Renal cortex interstitium (tissue), 11 donors: Measurements from ENCODE around the gene USP3. TPM values are rescaled to one million over a fixed set of nuclear protein-coding genes. Genes with fewer than 3 reads are reported as not detected.
"Not testable (repeated sequence)": the region's sequence is repeated elsewhere in the genome, so short reads cannot be mapped to it uniquely, and the experiment has no call there.

Source experiments
- DNase-seq, 11 donors: peaks; one replicate each; pipeline ENCODE4 v3.0.0-alpha.2; 2013; ENCODE audit warnings: low read depth in 9 of 11, low spot score in 4 of 11; ENCODE audit errors: extremely low read depth in 1 of 11
- polyA plus RNA-seq, 3 donors: library from polyadenylated mRNA; unstranded; fragments of 120-200 nt; gene quantifications; one replicate each; pipeline ENCODE4 v1.2.1, GENCODE V29; 2013; ENCODE audit not compliant: insufficient read length in 3 of 3

Gene USP3
- polyA plus RNA-seq, 3 donors: 35.3 to 44.2 (median 39.3) TPM

DNA sequence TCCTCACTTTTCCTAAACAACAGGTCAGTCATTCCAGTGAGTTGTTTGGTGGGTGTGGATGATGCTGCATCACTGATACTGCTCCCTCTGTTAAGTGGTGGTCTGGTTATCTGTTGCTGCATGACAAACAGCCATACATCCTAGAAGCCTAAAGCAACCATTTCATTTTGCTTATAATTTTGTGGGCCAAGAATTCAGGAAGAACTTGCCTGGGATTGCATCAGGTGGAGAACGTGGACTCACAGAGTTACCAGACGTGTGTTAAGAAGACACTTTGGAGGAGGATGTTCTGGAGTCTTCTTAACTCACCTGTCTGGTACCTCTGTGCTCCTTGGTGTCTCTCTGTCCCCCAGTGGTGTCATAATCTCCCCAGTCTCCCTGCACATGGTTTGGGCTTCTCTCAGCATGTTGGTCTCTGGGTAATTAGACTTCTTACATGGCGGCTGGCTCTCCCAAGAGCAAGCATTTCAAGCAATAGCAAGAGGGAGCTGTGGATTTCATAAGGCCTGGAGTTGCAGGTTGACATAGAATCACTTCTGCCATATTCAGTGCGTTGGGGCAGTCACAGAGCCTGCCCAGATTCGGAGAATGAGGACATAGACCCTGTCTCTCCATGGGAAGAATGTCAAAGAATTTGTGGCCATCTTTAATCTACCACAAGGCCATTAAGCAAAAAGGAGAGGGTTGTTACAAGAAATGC lies 20.1 kb downstream of the USP3 start:
- DNase-seq: no peak

DNA sequence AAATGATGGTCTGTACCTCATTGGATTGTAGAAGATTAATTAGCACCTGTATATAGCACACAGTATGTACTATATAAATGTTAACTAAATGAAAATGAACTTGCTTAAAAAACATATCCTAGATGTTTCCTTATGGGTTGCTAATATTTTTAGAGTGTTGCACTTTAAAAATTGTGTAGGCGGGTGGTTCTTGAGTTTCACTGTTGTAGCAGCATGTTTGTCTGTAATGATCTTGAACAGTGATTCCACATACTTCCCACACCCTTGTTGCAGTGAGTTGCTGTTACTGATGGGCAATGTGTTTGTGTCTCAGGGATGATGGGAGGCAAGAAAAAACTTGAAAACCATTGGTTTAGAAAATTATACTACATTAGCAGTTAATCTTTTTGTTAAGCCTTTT lies 22.0 kb downstream of the USP3 start:
- no peak for DNase-seq

DNA sequence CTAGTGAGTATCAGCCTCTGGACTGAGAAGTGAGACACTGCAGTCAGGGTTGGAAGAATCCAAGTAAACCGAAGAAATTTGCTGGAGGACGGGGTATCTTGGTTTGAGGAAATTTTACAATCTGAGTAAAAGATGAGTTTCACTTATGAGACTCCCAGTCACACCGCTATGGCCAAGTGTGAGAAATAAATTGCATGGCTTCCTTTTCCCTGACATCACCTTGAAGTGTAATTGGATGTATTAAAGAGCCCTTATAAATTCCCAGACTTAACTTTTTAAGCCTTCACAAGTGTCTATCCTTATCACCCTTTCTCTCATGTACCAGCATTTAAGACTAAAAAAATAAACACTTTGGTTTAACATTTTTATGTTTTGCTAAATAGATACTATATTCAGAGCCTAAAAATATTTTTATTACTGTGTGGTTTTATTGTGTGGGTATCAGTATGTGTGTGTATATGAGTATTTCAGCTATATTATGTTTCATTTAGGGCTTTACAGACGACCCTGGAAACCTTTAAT lies 23.8 kb downstream of the USP3 start:
- DNase-seq: no peak

DNA sequence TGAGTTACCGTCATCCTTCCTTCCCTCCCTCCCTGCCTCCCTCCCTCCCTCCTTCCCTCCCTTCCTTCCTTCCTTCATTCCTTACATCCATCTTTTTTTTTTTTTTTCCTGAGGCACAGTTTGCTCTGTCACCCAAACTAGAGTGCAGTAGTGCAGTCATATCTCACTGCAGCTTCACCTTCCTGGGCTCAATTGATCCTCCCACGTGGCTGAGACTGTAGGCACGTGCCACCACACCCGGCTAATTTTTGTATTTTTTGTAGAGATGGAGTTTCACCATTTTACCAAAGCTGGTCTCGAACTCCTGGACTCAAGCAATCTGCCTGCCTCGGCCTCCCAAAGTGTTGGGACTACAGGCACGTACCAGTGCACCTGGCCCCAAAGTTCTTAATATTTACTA lies 25.8 kb downstream of the USP3 start:
- DNase-seq: no peak

DNA sequence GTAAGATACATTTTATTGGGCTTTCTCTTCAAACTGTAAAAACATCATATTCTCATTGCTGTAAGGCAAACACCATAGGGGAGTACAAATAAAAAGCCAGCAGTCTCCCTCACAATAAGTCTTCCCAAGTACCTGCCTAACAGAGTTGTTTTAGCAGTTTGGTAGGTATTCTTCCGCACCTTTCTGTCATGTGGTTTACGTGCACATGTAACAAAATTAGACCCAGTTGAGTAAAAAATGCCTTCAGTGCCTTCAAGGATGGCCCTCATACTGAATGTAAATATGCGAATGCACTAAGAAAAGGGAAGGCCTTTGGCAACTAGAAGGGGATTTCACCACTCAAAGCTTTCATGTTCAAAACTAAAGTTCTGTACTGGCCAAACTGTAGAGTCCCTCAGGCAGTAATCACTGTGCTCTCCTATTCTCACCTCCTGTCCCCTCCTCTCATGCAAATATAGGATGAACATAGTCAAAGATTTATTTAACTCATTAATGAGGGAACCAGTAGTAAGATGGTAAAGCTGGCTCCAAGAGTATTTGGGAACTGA lies 26.4 kb downstream of the USP3 start:
- DNase-seq: no peak

DNA sequence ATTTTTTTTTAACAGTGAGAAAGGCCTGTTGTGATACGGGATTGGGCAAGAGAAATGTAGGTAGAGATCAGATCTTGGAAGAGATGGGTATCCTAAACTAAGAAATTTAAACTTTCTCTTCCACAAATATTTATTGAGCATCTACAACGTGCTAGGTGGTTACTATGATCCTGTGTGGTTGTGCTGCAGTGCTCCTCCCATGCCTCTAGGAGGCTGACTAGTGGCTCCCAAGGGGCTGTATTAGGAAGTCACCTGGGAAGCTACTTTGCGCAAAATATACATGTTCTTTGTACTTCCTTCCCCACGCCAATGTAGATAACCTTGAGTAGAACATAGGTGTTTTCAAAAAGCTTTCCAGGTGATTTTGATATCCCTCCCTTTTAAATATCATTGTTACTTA lies 27.2 kb downstream of the USP3 start:
- no peak for DNase-seq

DNA sequence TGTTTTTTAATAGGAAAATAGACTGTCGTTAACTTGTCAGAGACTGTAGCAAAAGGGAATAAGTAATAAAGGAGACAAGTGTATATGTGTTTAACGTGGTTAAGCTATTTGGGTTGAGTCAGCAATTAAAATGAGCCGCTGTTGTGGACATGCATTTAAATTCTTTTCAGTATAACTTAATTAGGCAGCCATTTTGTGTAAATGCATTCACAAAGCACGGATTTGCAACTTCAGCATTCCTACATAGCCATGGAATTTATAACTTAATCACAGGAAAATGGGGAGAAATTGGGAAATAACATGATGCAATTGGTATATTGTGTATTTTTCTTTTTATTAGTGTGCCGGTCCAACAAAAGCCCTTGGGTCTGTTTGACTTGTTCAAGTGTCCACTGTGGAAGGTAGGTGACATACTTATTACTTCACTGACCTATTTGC lies 27.9 kb downstream of the USP3 start:
- no peak for DNase-seq

DNA sequence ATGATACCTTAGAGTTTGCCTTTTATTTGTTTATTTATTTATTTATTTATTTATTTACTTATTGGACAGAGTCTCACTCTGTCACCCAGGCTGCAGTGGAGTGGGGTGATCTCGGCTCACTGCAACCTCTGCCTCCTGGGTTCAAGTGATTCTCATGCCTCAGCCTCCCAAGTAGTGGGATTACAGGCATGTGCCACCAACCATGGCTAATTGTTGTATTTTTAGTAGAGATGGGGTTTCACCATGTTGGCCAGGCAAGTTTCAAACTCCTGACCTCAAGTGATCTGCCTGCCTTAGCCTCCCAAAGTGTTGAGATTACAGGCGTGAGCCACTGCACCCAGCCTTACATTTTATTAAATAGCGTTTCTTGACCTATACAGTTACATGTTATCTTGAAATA lies 30.5 kb downstream of the USP3 start:
- not testable (repeated sequence) for DNase-seq

- no peak for DNase-seq
These were observed 31.3 kb downstream of the USP3 start for GRCh38 chr15:63535689-63536088.

- peak in 1 of 11 donors; percentile 15 for DNase-seq
These were observed 34.5 kb downstream of the USP3 start for GRCh38 chr15:63538876-63539275.

GRCh38 chr15:63539521-63539920 lies 35.1 kb downstream of the USP3 start:
- DNase-seq: peak in 2 of 11 donors; percentile 8 to 35

- no peak for DNase-seq
These were observed 35.6 kb downstream of the USP3 start for GRCh38 chr15:63539998-63540397.

GRCh38 chr15:63540449-63540848 lies 36.1 kb downstream of the USP3 start:
- DNase-seq: no peak

GRCh38 chr15:63544258-63545026 lies 40.0 kb downstream of the USP3 start:
- DNase-seq: no peak

GRCh38 chr15:63545520-63545919 lies 41.1 kb downstream of the USP3 start:
- no peak for DNase-seq

- DNase-seq: no peak
These were observed 47.0 kb downstream of the USP3 start for GRCh38 chr15:63551400-63551799.

DNA sequence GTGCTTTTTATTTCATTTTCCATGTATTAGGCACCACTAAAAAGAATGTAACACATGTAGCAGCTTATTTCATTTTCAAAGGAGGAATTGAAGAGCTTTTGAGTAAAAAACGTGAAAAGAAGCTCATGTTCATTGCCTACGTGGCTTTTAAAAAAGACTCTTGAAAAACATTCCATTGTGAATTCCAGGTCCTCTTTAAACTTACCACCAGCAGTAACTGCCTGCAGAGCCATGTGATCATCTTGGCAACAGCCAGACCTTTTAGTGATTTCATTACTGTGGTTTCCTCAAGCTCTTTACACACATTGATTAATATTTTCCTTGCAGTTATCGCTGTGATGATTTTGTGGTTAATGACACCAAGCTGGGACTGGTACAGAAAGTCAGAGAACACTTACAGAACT lies 49.0 kb downstream of the USP3 start:
- DNase-seq: peak in 6 of 11 donors; percentile 8 to 39 (median 30)

GRCh38 chr15:63554337-63554927 lies 50.0 kb downstream of the USP3 start:
- DNase-seq: no peak

- no peak for DNase-seq
These were observed 51.1 kb downstream of the USP3 start for GRCh38 chr15:63555507-63555906.

DNA sequence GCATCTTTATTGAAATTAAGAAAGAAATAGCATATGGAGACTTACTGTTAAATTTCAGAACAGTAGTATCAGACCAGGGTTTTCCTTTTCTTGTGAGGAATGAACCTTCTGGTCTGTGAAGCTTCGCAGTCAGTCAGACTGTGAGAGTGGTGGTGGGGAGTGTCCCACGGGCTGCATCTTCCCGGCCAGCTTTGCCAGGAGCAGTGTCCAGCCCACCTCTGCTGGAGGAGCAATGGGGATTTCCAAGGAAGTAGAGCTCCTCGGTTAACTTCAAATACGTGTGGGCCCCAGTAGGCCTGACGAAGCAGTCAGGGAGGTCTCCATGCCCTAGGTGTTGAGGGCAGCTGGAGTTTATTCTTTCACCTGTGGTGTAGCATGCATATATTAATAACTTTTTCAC lies 51.9 kb downstream of the USP3 start:
- DNase-seq: no peak
